PC-3 (cell line): ENCODE results near the gene S100B. TPM values are rescaled to one million over a fixed set of nuclear protein-coding genes. Genes with fewer than 3 reads are reported as not detected.
A peak's percentile ranks its signal among the peaks of the same experiment; 100 is the strongest.

Source experiments
- ATAC-seq: fragments of 200-7000 bp; cut with Tn5 transposase; 2 replicates; pipeline ENCODE4 v1.9.1; 2020; ENCODE audit warnings: mild to moderate bottlenecking, moderate library complexity
- BruUV-seq: library from RNA; stranded (reverse); fragments of 400-500 nt; replicated peaks from 2 replicates; lab custom pipeline; 2021; lab: Mats Ljungman, UMichigan
- CTCF ChIA-PET: fragments of 300-600 bp; sonication (Branson Sonifier 250); formaldehyde crosslinking; loops from one replicate; lab custom pipeline; 2022; ENCODE audit warnings: antibody characterized with exemption; lab: Charles Lee
- POLR2A ChIA-PET: fragments of 300-600 bp; sonication (Branson Sonifier 250); formaldehyde crosslinking; loops from one replicate; lab custom pipeline; 2022; ENCODE audit warnings: antibody characterized with exemption; ENCODE audit not compliant: unreplicated experiment; lab: Charles Lee
- DNase-seq: peaks from one replicate; pipeline ENCODE4 v3.0.0-alpha.2; 2015
- H2AFZ ChIP-seq: fragments of 300-600 bp; sonication (generic); 2 replicates; pipeline ENCODE4 v1.6.0; 2016; ENCODE audit warnings: antibody characterized with exemption, low read length
- H3F3A ChIP-seq: fragments of 300-600 bp; sonication (generic); one replicate; pipeline ENCODE4 v1.6.0; 2017; ENCODE audit warnings: antibody characterized with exemption, low read length, control low read depth, mild to moderate bottlenecking; ENCODE audit not compliant: unreplicated experiment
- H3K27ac ChIP-seq: fragments of 300-600 bp; sonication (generic); 2 replicates; pipeline ENCODE4 v1.5.1; 2016; ENCODE audit warnings: mild to moderate bottlenecking, low read length
- H3K27me3 ChIP-seq: fragments of 300-600 bp; sonication (generic); 2 replicates; pipeline ENCODE4 v1.6.1; 2016; ENCODE audit warnings: low read length, mixed read lengths
- H3K36me3 ChIP-seq: fragments of 300-600 bp; sonication (generic); 2 replicates; pipeline ENCODE4 v1.6.1; 2016; ENCODE audit warnings: low read depth, mixed run types, low read length, mixed read lengths
- H3K4me1 ChIP-seq: fragments of 300-600 bp; sonication (generic); 2 replicates; pipeline ENCODE4 v1.5.1; 2016; ENCODE audit warnings: low read length; ENCODE audit not compliant: insufficient read depth
- H3K4me2 ChIP-seq: fragments of 300-600 bp; sonication (generic); 2 replicates; pipeline ENCODE4 v1.6.0; 2016; ENCODE audit warnings: low read length
- H3K4me3 ChIP-seq: fragments of 300-600 bp; sonication (generic); 2 replicates; pipeline ENCODE4 v1.5.1; 2016; ENCODE audit warnings: mild to moderate bottlenecking, low read length, mixed read lengths
- H3K79me2 ChIP-seq: fragments of 300-600 bp; sonication (generic); 2 replicates; pipeline ENCODE4 v1.6.1; 2017; ENCODE audit warnings: low read length, mixed read lengths
- H3K9ac ChIP-seq: fragments of 300-600 bp; sonication (generic); 2 replicates; pipeline ENCODE4 v1.6.0; 2016; ENCODE audit warnings: mild to moderate bottlenecking, low read length
- H3K9me2 ChIP-seq: fragments of 300-600 bp; sonication (generic); replicated peaks from 2 replicates; pipeline ENCODE4 v1.6.1; 2016; ENCODE audit warnings: mixed run types, low read length, mixed read lengths
- H3K9me3 ChIP-seq: fragments of 300-600 bp; sonication (generic); 2 replicates; pipeline ENCODE4 v1.6.1; 2016; ENCODE audit warnings: low read length, mixed read lengths
- H4K20me1 ChIP-seq: fragments of 300-600 bp; sonication (generic); 2 replicates; pipeline ENCODE4 v1.6.1; 2016; ENCODE audit warnings: low read length, mixed read lengths
- CTCF ChIP-seq: fragments of 300-600 bp; sonication (generic); conservative IDR thresholded peaks from 2 replicates; pipeline ENCODE4 v1.5.1; 2017; ENCODE audit warnings: antibody characterized with exemption, low read depth, mild to moderate bottlenecking, low read length
- EZH2 ChIP-seq: fragments of 300-600 bp; sonication (generic); IDR thresholded peaks from one replicate; pipeline ENCODE4 v1.6.1; 2017; ENCODE audit warnings: antibody characterized with exemption, mild to moderate bottlenecking, low read length; ENCODE audit not compliant: unreplicated experiment
- EZH2phosphoT487 ChIP-seq: fragments of 300-600 bp; sonication (generic); IDR thresholded peaks from 2 replicates; pipeline ENCODE4 v1.6.1; 2018; ENCODE audit warnings: mild to moderate bottlenecking, antibody characterized with exemption, low read length, borderline replicate concordance
- intact Hi-C: fragments of 100-400 bp; cut with micrococcal nuclease; formaldehyde crosslinking; loops from 2 replicates; pipeline ENCODE4 v1.9.0; 2023
- total RNA-seq: library from RNA; depleted of rRNA; stranded (reverse); fragments of >200 nt; gene quantifications from 2 replicates; pipeline ENCODE4 v1.2.3, GENCODE V29; 2014

The S100B gene
- total RNA-seq, 1 experiment from 2014 or later: not detected

GRCh38 chr21:46554431-46555224 is 50.3 kb downstream of the S100B start:
- H3K9me3 ChIP-seq: no peaks in the 10 kb centered on the region
- no peak overlapping the region for H3K9ac ChIP-seq
- POLR2A ChIA-PET: no interaction called here
- CTCF ChIA-PET: no interaction called here
- no peak overlapping the region for H3K4me2 ChIP-seq
- H3K9me2 ChIP-seq: no peaks in the 10 kb centered on the region
- no peaks in the 10 kb centered on the region for H3K4me1 ChIP-seq
- H3F3A ChIP-seq: no peaks in the 10 kb centered on the region
- no TSS peak for BruUV-seq
- H3K4me3 ChIP-seq: no peak overlapping the region
- no peak overlapping the region for H2AFZ ChIP-seq
- no peaks in the 10 kb centered on the region for H3K27me3 ChIP-seq
- H4K20me1 ChIP-seq: no peaks in the 10 kb centered on the region
- TF ChIP-seq EZH2 (no peak), EZH2phosphoT487 (no peak), CTCF (no peak)
- peaks cover 18% of the 10 kb centered on the region for H3K36me3 ChIP-seq
- H3K27ac ChIP-seq: no peak overlapping the region
- intact Hi-C loops: no loop called here
- H3K79me2 ChIP-seq: no peaks in the 10 kb centered on the region
- ATAC-seq: no peak
- no peak for DNase-seq

GRCh38 chr21:46553993-46554392 is 50.9 kb downstream of the S100B start:
- Histone ChIP-seq H3K4me1 (no peaks in the 10 kb centered on the region), H3K4me3 (no peak overlapping the region), H3K9me2 (no peaks in the 10 kb centered on the region), H3K9me3 (no peaks in the 10 kb centered on the region), H4K20me1 (no peaks in the 10 kb centered on the region), H3K4me2 (no peak overlapping the region), H2AFZ (no peak overlapping the region), H3K79me2 (no peaks in the 10 kb centered on the region), H3K27ac (no peak overlapping the region), H3F3A (no peaks in the 10 kb centered on the region), H3K36me3 (peaks cover 18% of the 10 kb centered on the region), H3K27me3 (no peaks in the 10 kb centered on the region), H3K9ac (no peak overlapping the region)
- BruUV-seq: no TSS peak
- TF ChIP-seq EZH2: no peak
- no peak for TF ChIP-seq EZH2phosphoT487
- no peak for TF ChIP-seq CTCF
- ATAC-seq: no peak
- DNase-seq: no peak
- POLR2A ChIA-PET: no interaction called here
- CTCF ChIA-PET: no interaction called here
- intact Hi-C loops: no loop called here

- ATAC-seq: no peak
- H3K4me3 ChIP-seq: no peak overlapping the region
- H3K27me3 ChIP-seq: no peaks in the 10 kb centered on the region
- no peaks in the 10 kb centered on the region for H3K79me2 ChIP-seq
- H3K4me1 ChIP-seq: no peaks in the 10 kb centered on the region
- peaks cover 18% of the 10 kb centered on the region for H3K36me3 ChIP-seq
- no peaks in the 10 kb centered on the region for H3K9me2 ChIP-seq
- CTCF ChIA-PET: no interaction called here
- intact Hi-C loops: no loop called here
- no peak overlapping the region for H2AFZ ChIP-seq
- TSS peak; percentile 13 for BruUV-seq
- no peak for TF ChIP-seq CTCF
- TF ChIP-seq EZH2phosphoT487: no peak
- no peak for TF ChIP-seq EZH2
- POLR2A ChIA-PET: no interaction called here
- no peaks in the 10 kb centered on the region for H3F3A ChIP-seq
- no peak for DNase-seq
- H4K20me1 ChIP-seq: no peaks in the 10 kb centered on the region
- no peak overlapping the region for H3K4me2 ChIP-seq
- H3K9me3 ChIP-seq: no peaks in the 10 kb centered on the region
- H3K27ac ChIP-seq: no peak overlapping the region
- H3K9ac ChIP-seq: no peak overlapping the region
Observed at GRCh38 chr21:46552865-46553379, 52.0 kb downstream of the S100B start.
